LoVo (cell line): Measurements from ENCODE around the gene EOGT.

ENCODE experiments used
- DNase-seq: peaks from one replicate; pipeline ENCODE4 v3.0.0-alpha.2; 2016; ENCODE audit warnings: low spot score

Gene EOGT

GRCh38 chr3:69009559-69010410 lies 3.7 kb downstream of the EOGT start:
- no peak for DNase-seq

- DNase-seq, result no peak
These were observed 4.5 kb downstream of the EOGT start for GRCh38 chr3:69008980-69009379.

- DNase-seq, result no peak
These were observed 7.5 kb downstream of the EOGT start for GRCh38 chr3:69005791-69006482.

- DNase-seq, result no peak
These were observed 8.3 kb downstream of the EOGT start for GRCh38 chr3:69005071-69005790.

GRCh38 chr3:69004138-69004537 lies 9.3 kb downstream of the EOGT start:
- no peak for DNase-seq

GRCh38 chr3:68999605-69000004 lies 13.9 kb downstream of the EOGT start:
- DNase-seq, result no peak

GRCh38 chr3:68999158-68999557 lies 14.3 kb downstream of the EOGT start:
- no peak for DNase-seq

GRCh38 chr3:68997887-68998286 lies 15.6 kb downstream of the EOGT start:
- DNase-seq, result no peak

GRCh38 chr3:68996356-68996995 lies 17.0 kb downstream of the EOGT start:
- DNase-seq, result no peak

GRCh38 chr3:68988740-68989139 lies 24.7 kb downstream of the EOGT start:
- DNase-seq, result no peak

- DNase-seq, result no peak
These were observed 26.2 kb downstream of the EOGT start for GRCh38 chr3:68987322-68987721.

- no peak for DNase-seq
These were observed 26.8 kb downstream of the EOGT start for GRCh38 chr3:68986496-68987208.

GRCh38 chr3:68985146-68985790 lies 28.2 kb downstream of the EOGT start:
- no peak for DNase-seq

- DNase-seq, result no peak
These were observed 29.4 kb downstream of the EOGT start for GRCh38 chr3:68984011-68984530.

- DNase-seq, result no peak
These were observed 35.9 kb downstream of the EOGT start for GRCh38 chr3:68977486-68978167.

- no peak for DNase-seq
These were observed 38.8 kb downstream of the EOGT start for GRCh38 chr3:68974711-68975110.

GRCh38 chr3:68973639-68974038 lies 39.8 kb downstream of the EOGT start:
- DNase-seq, result no peak

GRCh38 chr3:68972358-68972979 lies 41.0 kb downstream of the EOGT start:
- peak; percentile 19 for DNase-seq

- DNase-seq, result no peak
These were observed 48.8 kb downstream of the EOGT start for GRCh38 chr3:68964694-68965093.

GRCh38 chr3:68963891-68964290 lies 49.6 kb downstream of the EOGT start:
- DNase-seq, result no peak
